Measurements from ENCODE around the gene ADAM17. TPM values are rescaled to one million over a fixed set of nuclear protein-coding genes. Genes with fewer than 3 reads are reported as not detected.

Gene ADAM17
- total RNA-seq, 1 donor: 59.2 TPM

DNA sequence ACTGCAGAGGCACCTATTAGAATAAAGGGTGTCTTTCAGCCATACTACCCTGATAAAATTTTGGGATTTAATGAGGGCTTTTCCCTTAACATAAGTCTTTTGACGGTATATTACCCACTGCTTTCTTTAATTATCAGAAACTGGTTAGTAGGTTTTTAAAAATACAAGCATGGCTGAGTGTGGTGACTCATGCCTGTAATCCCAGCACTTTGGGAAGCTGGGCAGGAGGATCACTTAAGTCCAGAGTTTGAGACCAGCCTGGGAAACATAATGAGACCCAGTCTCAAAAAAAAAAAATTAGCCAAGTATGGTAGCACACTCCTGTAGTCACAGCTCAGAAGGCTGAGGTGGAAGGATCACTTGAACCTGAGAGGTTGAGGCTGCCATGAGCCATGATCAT, 116.1 kb downstream of the ADAM17 start:
- TF ChIP-seq CTCF (IDR thresholded peaks at IDR 0.05; ENCODE audit: insufficient read depth, low read depth, low read length): no peak
- peak; percentile 27 for DNase-seq (ENCODE audit: low read depth)

More for the DNA sequence above, 116.1 kb downstream of the ADAM17 start:
- H3K4me3 ChIP-seq (ENCODE audit: low read depth, low read length): no peak overlapping the region

Other genes with a start within 250 kb of the ADAM17 start
- 25.8 and 33.2 TPM in 2 replicates for gene ITGB1BP1, start 132.3 kb downstream of the ADAM17 start, total RNA-seq
- gene CPSF3, start 132.2 kb downstream of the ADAM17 start, total RNA-seq: 41.9 and 68.2 TPM in 2 replicates
- 66.9 and 70.9 TPM in 2 replicates for gene IAH1, start 81.3 kb downstream of the ADAM17 start, total RNA-seq
- gene YWHAQ, start 75.2 kb upstream of the ADAM17 start, total RNA-seq: 260 and 283 TPM in 2 replicates